ENCODE measurements around the gene SRSF8.
"Not testable (repeated sequence)": the region's sequence is repeated elsewhere in the genome, so short reads cannot be mapped to it uniquely, and the experiment has no call there.

Gene SRSF8

DNA sequence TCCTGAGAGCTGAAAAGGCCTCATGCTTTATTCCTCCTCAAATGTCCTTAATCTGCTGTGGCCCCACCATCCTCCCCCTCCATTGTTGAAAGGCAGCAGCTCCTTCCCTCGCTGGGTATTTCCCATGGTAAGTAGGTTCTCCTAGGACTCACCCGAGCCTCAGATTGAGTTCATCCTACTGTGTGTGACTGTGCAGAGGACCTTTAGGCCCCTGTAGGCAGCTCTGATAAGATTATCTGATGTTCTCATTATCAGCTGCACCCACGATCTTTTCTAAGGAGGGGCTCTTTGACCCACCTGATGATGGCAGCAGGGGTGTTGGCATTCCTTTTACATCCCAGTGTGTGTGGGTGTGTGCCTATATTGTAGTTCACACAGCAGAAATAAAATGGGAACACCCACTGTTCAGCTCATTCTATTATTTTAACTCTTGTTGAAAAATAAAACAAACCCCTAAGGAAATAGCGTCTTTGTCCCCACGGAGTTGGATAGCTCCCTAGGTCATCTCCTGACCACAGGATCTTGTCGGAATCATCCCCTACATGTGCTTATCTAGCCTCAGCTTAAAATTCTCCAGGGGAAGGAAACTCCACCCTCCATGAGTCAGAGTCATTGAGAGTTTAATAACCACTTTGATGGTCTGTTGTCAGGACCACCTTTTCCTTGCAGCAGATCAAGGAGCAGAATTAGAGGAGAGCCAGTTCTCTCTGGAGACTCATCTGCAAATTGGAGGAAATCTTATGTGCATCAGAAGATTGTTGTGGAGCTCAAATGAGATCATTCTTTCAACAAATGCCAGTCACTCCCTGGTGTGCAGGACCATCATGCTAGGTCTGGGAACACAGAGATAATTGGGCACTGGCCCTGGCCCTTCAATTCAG, 42.2 kb downstream of the SRSF8 start:
- Histone ChIP-seq H3K4me3 (ENCODE audit: low read length) (no peak overlapping the region), H3K4me2 (ENCODE audit: low read length) (no peak overlapping the region), H3K9ac (ENCODE audit: low read length) (no peak overlapping the region), H3K27me3 (ENCODE audit: low read depth, low read length) (no peaks in the 10 kb centered on the region), H3K79me2 (ENCODE audit: low read length) (no peaks in the 10 kb centered on the region), H3K27ac (ENCODE audit: low read length) (no peak overlapping the region), H3K36me3 (replicated peaks; ENCODE audit: low read depth, low read length) (no peaks in the 10 kb centered on the region), H3K4me1 (ENCODE audit: low read length) (no peaks in the 10 kb centered on the region), H2AFZ (ENCODE audit: low read depth, low read length) (no peak overlapping the region), H3K9me3 (ENCODE audit: insufficient read depth, low read length) (no peaks in the 10 kb centered on the region), H4K20me1 (ENCODE audit: insufficient read depth, low read length) (no peaks in the 10 kb centered on the region)
- TF ChIP-seq, protein P1, sequence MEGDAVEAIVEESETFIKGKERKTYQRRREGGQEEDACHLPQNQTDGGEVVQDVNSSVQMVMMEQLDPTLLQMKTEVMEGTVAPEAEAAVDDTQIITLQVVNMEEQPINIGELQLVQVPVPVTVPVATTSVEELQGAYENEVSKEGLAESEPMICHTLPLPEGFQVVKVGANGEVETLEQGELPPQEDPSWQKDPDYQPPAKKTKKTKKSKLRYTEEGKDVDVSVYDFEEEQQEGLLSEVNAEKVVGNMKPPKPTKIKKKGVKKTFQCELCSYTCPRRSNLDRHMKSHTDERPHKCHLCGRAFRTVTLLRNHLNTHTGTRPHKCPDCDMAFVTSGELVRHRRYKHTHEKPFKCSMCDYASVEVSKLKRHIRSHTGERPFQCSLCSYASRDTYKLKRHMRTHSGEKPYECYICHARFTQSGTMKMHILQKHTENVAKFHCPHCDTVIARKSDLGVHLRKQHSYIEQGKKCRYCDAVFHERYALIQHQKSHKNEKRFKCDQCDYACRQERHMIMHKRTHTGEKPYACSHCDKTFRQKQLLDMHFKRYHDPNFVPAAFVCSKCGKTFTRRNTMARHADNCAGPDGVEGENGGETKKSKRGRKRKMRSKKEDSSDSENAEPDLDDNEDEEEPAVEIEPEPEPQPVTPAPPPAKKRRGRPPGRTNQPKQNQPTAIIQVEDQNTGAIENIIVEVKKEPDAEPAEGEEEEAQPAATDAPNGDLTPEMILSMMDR (IDR thresholded peaks at IDR 0.05; ENCODE audit: low read depth, low read length): no peak
- no peak for TF ChIP-seq EZH2phosphoT487 (IDR thresholded peaks at IDR 0.05; ENCODE audit: low read depth)

DNA sequence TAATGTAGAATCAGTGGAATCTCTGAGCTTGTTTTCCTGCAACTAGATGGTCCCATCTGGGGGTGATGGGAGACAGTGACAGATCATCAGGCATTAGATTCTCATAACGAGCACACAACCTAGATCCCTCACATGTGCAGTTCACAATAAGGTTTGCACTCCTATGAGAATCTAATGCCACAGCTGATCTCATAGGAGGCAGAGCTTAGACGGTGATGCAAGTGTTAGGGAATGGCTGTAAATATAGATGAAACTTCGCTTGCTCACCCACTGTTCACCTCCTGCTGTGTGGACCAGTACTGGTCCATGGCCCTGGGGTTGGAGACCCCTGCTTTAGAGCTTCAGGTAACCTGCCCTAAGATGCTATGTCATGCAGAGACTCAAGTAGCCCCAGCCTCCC, 44.8 kb downstream of the SRSF8 start:
- H3K27me3 ChIP-seq (ENCODE audit: low read depth, low read length); H2AFZ ChIP-seq (ENCODE audit: low read depth, low read length): not testable (repeated sequence)

DNA sequence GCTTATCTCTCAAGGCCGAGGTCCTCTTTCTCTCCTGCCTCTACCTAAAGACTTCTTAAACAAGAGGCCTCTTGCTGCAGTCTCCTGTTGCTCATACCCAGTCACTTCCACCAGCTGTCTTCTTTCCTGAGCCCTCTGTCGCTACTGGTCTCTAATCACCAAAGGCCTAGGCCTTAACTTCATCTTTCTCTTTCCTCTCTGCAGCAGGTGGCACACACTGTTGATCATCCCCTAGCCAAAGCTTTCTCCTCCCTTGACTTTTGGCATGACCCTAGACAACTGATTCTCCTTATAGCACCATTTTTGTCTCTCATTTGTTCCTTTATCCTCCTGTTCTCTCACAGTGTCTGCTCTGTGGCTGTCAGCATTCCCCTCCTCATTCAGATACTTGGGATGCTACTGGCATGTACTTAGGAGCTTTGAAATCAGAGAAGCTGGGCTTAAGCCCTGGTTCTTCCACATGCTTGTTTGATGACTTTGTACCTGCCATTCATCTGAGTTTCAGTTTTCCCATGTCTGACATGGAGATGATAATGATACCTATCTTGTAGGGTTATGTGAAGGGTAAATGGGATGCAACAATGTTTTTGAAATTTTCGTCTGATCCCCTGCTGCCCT, 45.3 kb downstream of the SRSF8 start:
- no peaks in the 10 kb centered on the region for H3K27me3 ChIP-seq (ENCODE audit: low read depth, low read length)
- H3K4me2 ChIP-seq (ENCODE audit: low read length): no peak overlapping the region
- no peak overlapping the region for H3K27ac ChIP-seq (ENCODE audit: low read length)
- H3K9me3 ChIP-seq (ENCODE audit: insufficient read depth, low read length): no peaks in the 10 kb centered on the region
- H2AFZ ChIP-seq (ENCODE audit: low read depth, low read length): no peak overlapping the region
- H3K79me2 ChIP-seq (ENCODE audit: low read length): no peaks in the 10 kb centered on the region
- no peak overlapping the region for H3K4me3 ChIP-seq (ENCODE audit: low read length)
- H3K36me3 ChIP-seq (replicated peaks; ENCODE audit: low read depth, low read length): no peaks in the 10 kb centered on the region
- H4K20me1 ChIP-seq (ENCODE audit: insufficient read depth, low read length): no peaks in the 10 kb centered on the region
- H3K4me1 ChIP-seq (ENCODE audit: low read length): no peaks in the 10 kb centered on the region
- no peak overlapping the region for H3K9ac ChIP-seq (ENCODE audit: low read length)
- TF ChIP-seq, protein P1 (IDR thresholded peaks at IDR 0.05; ENCODE audit: low read depth, low read length): no peak
- no peak for TF ChIP-seq EZH2phosphoT487 (IDR thresholded peaks at IDR 0.05; ENCODE audit: low read depth)

More for the DNA sequence above, 44.8 kb downstream of the SRSF8 start:
- not testable (repeated sequence) for H3K4me1 ChIP-seq (ENCODE audit: low read length); H3K36me3 ChIP-seq (replicated peaks; ENCODE audit: low read depth, low read length); H3K9ac ChIP-seq (ENCODE audit: low read length); H3K4me2 ChIP-seq (ENCODE audit: low read length); H3K27ac ChIP-seq (ENCODE audit: low read length); H3K9me3 ChIP-seq (ENCODE audit: insufficient read depth, low read length); H3K4me3 ChIP-seq (ENCODE audit: low read length); H4K20me1 ChIP-seq (ENCODE audit: insufficient read depth, low read length); H3K79me2 ChIP-seq (ENCODE audit: low read length)

DNA sequence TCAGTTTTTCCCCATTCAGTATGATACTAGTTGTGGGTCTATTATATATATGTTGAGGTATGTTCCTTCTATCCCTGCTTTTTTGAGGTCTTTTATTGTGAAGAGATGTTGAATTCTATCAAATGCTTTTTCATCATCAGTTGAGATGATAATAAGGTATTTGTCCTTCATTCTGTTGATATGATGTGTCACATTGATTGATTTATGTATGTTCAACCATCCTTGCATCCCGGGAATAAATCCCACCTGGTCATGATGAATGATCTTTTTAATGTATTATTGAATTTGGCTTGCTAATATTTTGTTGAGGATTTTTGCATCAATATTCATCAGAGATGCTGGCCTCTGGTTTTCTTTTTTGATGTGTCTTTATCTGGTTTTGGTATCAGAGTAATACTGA, 48.9 kb downstream of the SRSF8 start:
- Histone ChIP-seq H3K9me3 (ENCODE audit: insufficient read depth, low read length) (no peaks in the 10 kb centered on the region), H3K4me1 (ENCODE audit: low read length) (no peaks in the 10 kb centered on the region), H3K36me3 (replicated peaks; ENCODE audit: low read depth, low read length) (no peaks in the 10 kb centered on the region), H3K79me2 (ENCODE audit: low read length) (no peaks in the 10 kb centered on the region), H2AFZ (ENCODE audit: low read depth, low read length) (no peak overlapping the region), H3K4me3 (ENCODE audit: low read length) (no peak overlapping the region), H4K20me1 (ENCODE audit: insufficient read depth, low read length) (no peaks in the 10 kb centered on the region), H3K27ac (ENCODE audit: low read length) (no peak overlapping the region), H3K4me2 (ENCODE audit: low read length) (no peak overlapping the region), H3K9ac (ENCODE audit: low read length) (no peak overlapping the region), H3K27me3 (ENCODE audit: low read depth, low read length) (no peaks in the 10 kb centered on the region)
- TF ChIP-seq, protein P1 (IDR thresholded peaks at IDR 0.05; ENCODE audit: low read depth, low read length): no peak
- TF ChIP-seq EZH2phosphoT487 (IDR thresholded peaks at IDR 0.05; ENCODE audit: low read depth): no peak

All from OCI-LY3 (cell line).